ENCODE measurements around the gene TRAPPC2.

The TRAPPC2 gene

GRCh38 chrX:13734278-13735172, at the start of gene TRAPPC2, which contains the start of gene OFD1:
Gene TRAPPC2 (minus strand): TSS chrX:13734620. CDS start chrX:13719963, 14,657 bp downstream.
Gene OFD1 (plus strand): TSS chrX:13734748. CDS start chrX:13735072, 324 bp downstream.
- H3K27ac ChIP-seq (ENCODE audit: low read depth, low read length): peak within 1 kb of the TSS; percentile 93
- no peaks in the 10 kb centered on the region for H3K4me1 ChIP-seq (ENCODE audit: control insufficient read depth, insufficient read depth, low read length)
- peak within 1 kb of the TSS; percentile 98 for H3K9ac ChIP-seq (ENCODE audit: low read length)

GRCh38 chrX:13780868-13781427, 46.5 kb upstream of the TRAPPC2 start:
- Histone ChIP-seq H3K36me3 (ENCODE audit: control insufficient read depth, insufficient read depth, low read length) (peaks cover 59% of the 10 kb centered on the region), H3K27me3 (ENCODE audit: control insufficient read depth, insufficient read depth, low read length) (no peaks in the 10 kb centered on the region; the same call in 1 of the 2 replicates), H3K9me3 (ENCODE audit: control insufficient read depth, insufficient read depth, low read depth, low read length) (no peaks in the 10 kb centered on the region), H3K9ac (ENCODE audit: low read length) (no peak overlapping the region), H3K4me3 (ENCODE audit: low read depth, low read length) (no peak overlapping the region), H3K4me1 (ENCODE audit: control insufficient read depth, insufficient read depth, low read length) (peaks cover 13% of the 10 kb centered on the region; the same call in 1 of the 2 replicates), H3K27ac (ENCODE audit: low read depth, low read length) (0 out of 2 replicates have a peak overlapping the region, but pooled peaks have one; percentile 27)

More at GRCh38 chrX:13734278-13735172, at the start of gene TRAPPC2, which contains the start of gene OFD1:
- Histone ChIP-seq H3K4me3 (ENCODE audit: low read depth, low read length) (peak within 1 kb of the TSS; percentile 91), H3K9me3 (ENCODE audit: control insufficient read depth, insufficient read depth, low read depth, low read length) (no peaks in the 10 kb centered on the region), H3K27me3 (ENCODE audit: control insufficient read depth, insufficient read depth, low read length) (no peaks in the 10 kb centered on the region), H3K36me3 (ENCODE audit: control insufficient read depth, insufficient read depth, low read length) (peaks cover 27% of the 10 kb centered on the region)

GRCh38 chrX:13778916-13779315, 44.5 kb upstream of the TRAPPC2 start:
- peaks cover 13% of the 10 kb centered on the region; the same call in 1 of the 2 replicates for H3K4me1 ChIP-seq (ENCODE audit: control insufficient read depth, insufficient read depth, low read length)
- peaks cover 64% of the 10 kb centered on the region for H3K36me3 ChIP-seq (ENCODE audit: control insufficient read depth, insufficient read depth, low read length)
- H3K4me3 ChIP-seq (ENCODE audit: low read depth, low read length): no peak overlapping the region
- no peak overlapping the region for H3K27ac ChIP-seq (ENCODE audit: low read depth, low read length)
- H3K27me3 ChIP-seq (ENCODE audit: control insufficient read depth, insufficient read depth, low read length): no peaks in the 10 kb centered on the region; the same call in 1 of the 2 replicates
- H3K9me3 ChIP-seq (ENCODE audit: control insufficient read depth, insufficient read depth, low read depth, low read length): no peaks in the 10 kb centered on the region
- H3K9ac ChIP-seq (ENCODE audit: low read length): no peak overlapping the region

- no peak overlapping the region for H3K9ac ChIP-seq (ENCODE audit: low read length)
- peaks cover 13% of the 10 kb centered on the region; the same call in 1 of the 2 replicates for H3K4me1 ChIP-seq (ENCODE audit: control insufficient read depth, insufficient read depth, low read length)
- peaks cover 69% of the 10 kb centered on the region for H3K36me3 ChIP-seq (ENCODE audit: control insufficient read depth, insufficient read depth, low read length)
- H3K27ac ChIP-seq (ENCODE audit: low read depth, low read length): no peak overlapping the region
- no peaks in the 10 kb centered on the region for H3K27me3 ChIP-seq (ENCODE audit: control insufficient read depth, insufficient read depth, low read length)
- H3K9me3 ChIP-seq (ENCODE audit: control insufficient read depth, insufficient read depth, low read depth, low read length): no peaks in the 10 kb centered on the region
- H3K4me3 ChIP-seq (ENCODE audit: low read depth, low read length): no peak overlapping the region
Measured at GRCh38 chrX:13776387-13776786, 42.0 kb upstream of the TRAPPC2 start.

- Histone ChIP-seq H3K9ac (ENCODE audit: low read length) (no peak overlapping the region), H3K4me3 (ENCODE audit: low read depth, low read length) (no peak overlapping the region), H3K4me1 (ENCODE audit: control insufficient read depth, insufficient read depth, low read length) (peaks cover 9% of the 10 kb centered on the region; the same call in 1 of the 2 replicates), H3K9me3 (ENCODE audit: control insufficient read depth, insufficient read depth, low read depth, low read length) (no peaks in the 10 kb centered on the region), H3K36me3 (ENCODE audit: control insufficient read depth, insufficient read depth, low read length) (peaks cover 74% of the 10 kb centered on the region), H3K27ac (ENCODE audit: low read depth, low read length) (no peak overlapping the region), H3K27me3 (ENCODE audit: control insufficient read depth, insufficient read depth, low read length) (no peaks in the 10 kb centered on the region)
Measured at GRCh38 chrX:13775837-13776236, 41.4 kb upstream of the TRAPPC2 start.

- Histone ChIP-seq H3K9ac (ENCODE audit: low read length) (no peak overlapping the region), H3K36me3 (ENCODE audit: control insufficient read depth, insufficient read depth, low read length) (peaks cover 81% of the 10 kb centered on the region), H3K4me1 (ENCODE audit: control insufficient read depth, insufficient read depth, low read length) (peaks cover 5% of the 10 kb centered on the region; the same call in 1 of the 2 replicates), H3K9me3 (ENCODE audit: control insufficient read depth, insufficient read depth, low read depth, low read length) (no peaks in the 10 kb centered on the region), H3K27ac (ENCODE audit: low read depth, low read length) (no peak overlapping the region), H3K4me3 (ENCODE audit: low read depth, low read length) (no peak overlapping the region), H3K27me3 (ENCODE audit: control insufficient read depth, insufficient read depth, low read length) (no peaks in the 10 kb centered on the region)
Measured at GRCh38 chrX:13774696-13775095, 40.3 kb upstream of the TRAPPC2 start.

- Histone ChIP-seq H3K9ac (ENCODE audit: low read length) (no peak overlapping the region), H3K9me3 (ENCODE audit: control insufficient read depth, insufficient read depth, low read depth, low read length) (no peaks in the 10 kb centered on the region), H3K27me3 (ENCODE audit: control insufficient read depth, insufficient read depth, low read length) (no peaks in the 10 kb centered on the region), H3K27ac (ENCODE audit: low read depth, low read length) (no peak overlapping the region), H3K4me3 (ENCODE audit: low read depth, low read length) (no peak overlapping the region), H3K4me1 (ENCODE audit: control insufficient read depth, insufficient read depth, low read length) (no peaks in the 10 kb centered on the region), H3K36me3 (ENCODE audit: control insufficient read depth, insufficient read depth, low read length) (peaks cover 98% of the 10 kb centered on the region)
Measured at GRCh38 chrX:13770013-13770535, 35.7 kb upstream of the TRAPPC2 start.

GRCh38 chrX:13768939-13769338, 34.5 kb upstream of the TRAPPC2 start:
- Histone ChIP-seq H3K4me1 (ENCODE audit: control insufficient read depth, insufficient read depth, low read length) (peaks cover 8% of the 10 kb centered on the region), H3K9ac (ENCODE audit: low read length) (no peak overlapping the region), H3K27ac (ENCODE audit: low read depth, low read length) (no peak overlapping the region), H3K4me3 (ENCODE audit: low read depth, low read length) (no peak overlapping the region), H3K27me3 (ENCODE audit: control insufficient read depth, insufficient read depth, low read length) (no peaks in the 10 kb centered on the region), H3K36me3 (ENCODE audit: control insufficient read depth, insufficient read depth, low read length) (peaks cover 90% of the 10 kb centered on the region), H3K9me3 (ENCODE audit: control insufficient read depth, insufficient read depth, low read depth, low read length) (no peaks in the 10 kb centered on the region)

- H3K4me3 ChIP-seq (ENCODE audit: low read depth, low read length): no peak overlapping the region
- H3K9ac ChIP-seq (ENCODE audit: low read length): no peak overlapping the region
- no peak overlapping the region for H3K27ac ChIP-seq (ENCODE audit: low read depth, low read length)
Measured at GRCh38 chrX:13764765-13765164, 30.3 kb upstream of the TRAPPC2 start.

GRCh38 chrX:13764281-13764680, 29.9 kb upstream of the TRAPPC2 start:
- H3K9ac ChIP-seq (ENCODE audit: low read length): no peak overlapping the region
- H3K4me1 ChIP-seq (ENCODE audit: control insufficient read depth, insufficient read depth, low read length): peaks cover 48% of the 10 kb centered on the region
- no peaks in the 10 kb centered on the region for H3K27me3 ChIP-seq (ENCODE audit: control insufficient read depth, insufficient read depth, low read length)
- H3K9me3 ChIP-seq (ENCODE audit: control insufficient read depth, insufficient read depth, low read depth, low read length): no peaks in the 10 kb centered on the region
- no peak overlapping the region for H3K4me3 ChIP-seq (ENCODE audit: low read depth, low read length)
- peaks cover 73% of the 10 kb centered on the region for H3K36me3 ChIP-seq (ENCODE audit: control insufficient read depth, insufficient read depth, low read length)
- H3K27ac ChIP-seq (ENCODE audit: low read depth, low read length): no peak overlapping the region; the same call in 1 of the 2 replicates

More at GRCh38 chrX:13764765-13765164, 30.3 kb upstream of the TRAPPC2 start:
- Histone ChIP-seq H3K9me3 (ENCODE audit: control insufficient read depth, insufficient read depth, low read depth, low read length) (no peaks in the 10 kb centered on the region), H3K4me1 (ENCODE audit: control insufficient read depth, insufficient read depth, low read length) (peaks cover 48% of the 10 kb centered on the region), H3K27me3 (ENCODE audit: control insufficient read depth, insufficient read depth, low read length) (no peaks in the 10 kb centered on the region), H3K36me3 (ENCODE audit: control insufficient read depth, insufficient read depth, low read length) (peaks cover 74% of the 10 kb centered on the region)

All from HUES6 (cell line).